K562 (cell line): ENCODE measurements around the gene PTGER2. TPM values are rescaled to one million over a fixed set of nuclear protein-coding genes. Genes with fewer than 3 reads are reported as not detected.

Experiments used
- CREM ChIP-seq: IDR thresholded peaks from 2 replicates; pipeline ENCODE4 v1.6.1; 2014; ENCODE audit warnings: antibody characterized with exemption, low read depth
- ZNF57 ChIP-seq: fragments of 450-650 bp; formaldehyde crosslinking; IDR thresholded peaks from 2 replicates; pipeline ENCODE4 v1.4.0; 2020; ENCODE audit warnings: mild to moderate bottlenecking, moderate library complexity
- polyA plus RNA-seq, 8 experiments: library from polyadenylated mRNA; depleted of rRNA in 4 of 8; stranded (reverse) in 5 of 8; unstranded in 3 of 8; fragments of >200 nt; fragmentation: Nextera tagmentation in 2 of 8; fragmentation: Illumina TruSeq in 1 of 8; extraction: Ambion mirVana in 2 of 8; extraction: Trizol in 1 of 8; gene quantifications; 2 replicates each; pipeline versions ENCODE4 v1.2.1 to v1.2.3, GENCODE V29; 2011 to 2014; ENCODE audit warnings: inconsistent platforms in 1 of 8, missing spikeins in 1 of 8
- total RNA-seq, 7 experiments: library from RNA; depleted of rRNA in 6 of 7; stranded (reverse); fragments of >200 nt in 6 of 7; fragmentation: Illumina TruSeq in 2 of 7; extraction: Trizol in 2 of 7; gene quantifications; 2 replicates each; pipeline versions ENCODE4 v1.2.1 to v1.2.3, GENCODE V29; 2011 to 2021; ENCODE audit warnings: low replicate concordance in 1 of 7
- TF ChIP-seq, protein P1 (sequence below), 3 experiments: fragments of 200-800 bp in 1 of 3; fragments of 250-450 bp in 1 of 3; fragments of 450-650 bp in 1 of 3; sonication (Bioruptor Pico) in 1 of 3; sonication (Bioruptor generic) in 1 of 3; formaldehyde crosslinking in 1 of 3; IDR thresholded peaks; 2 replicates each; pipeline versions ENCODE4 v1.6.1 to v1.8.0; 2016 to 2022; ENCODE audit warnings: mild to moderate bottlenecking in 2 of 3, missing genetic modification characterization in 2 of 3, missing compliant biosample characterization in 1 of 3, moderate library complexity in 1 of 3
- TF ChIP-seq, protein P2 (sequence below): sonication (generic); formaldehyde crosslinking; IDR thresholded peaks from 2 replicates; pipeline ENCODE4 v1.8.1; 2023; ENCODE audit warnings: mild to moderate bottlenecking, missing genetic modification reagents

PTGER2 gene
- total and polyA plus RNA-seq, 9 of the 15 experiments (the other 6 are each of a cell fraction or from before 2014, with no cell fraction given) = not detected

DNA sequence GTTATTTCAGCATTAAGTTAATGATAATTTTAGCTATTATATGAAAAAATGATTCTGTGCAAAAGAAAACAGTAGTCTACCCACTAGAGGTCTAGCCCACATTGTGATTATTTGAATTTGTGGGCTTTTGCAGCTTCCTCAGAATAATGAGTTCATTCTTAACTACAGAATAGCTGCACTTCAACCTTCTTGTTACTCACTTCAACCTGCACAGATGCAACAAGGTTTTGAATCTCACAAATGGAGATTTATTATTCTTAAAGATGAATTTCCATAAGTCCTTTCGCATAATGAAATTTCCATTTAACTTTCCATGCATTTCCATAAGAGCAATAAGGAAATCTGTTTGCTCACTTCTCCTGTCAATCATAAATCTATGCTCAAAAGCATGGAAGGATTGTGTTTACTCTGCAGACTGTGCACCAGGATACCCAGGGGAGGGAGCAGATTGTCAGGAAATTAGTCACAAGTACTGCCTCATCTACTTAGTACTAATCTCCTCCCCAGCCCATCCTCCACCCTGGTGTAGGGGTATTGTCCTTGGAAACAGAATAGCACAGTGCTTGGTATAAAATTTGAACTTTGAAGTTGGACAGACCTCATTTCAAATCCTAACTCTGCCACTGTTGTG lies 24.1 kb downstream of the PTGER2 start (continued):
- TF ChIP-seq, protein P1, sequence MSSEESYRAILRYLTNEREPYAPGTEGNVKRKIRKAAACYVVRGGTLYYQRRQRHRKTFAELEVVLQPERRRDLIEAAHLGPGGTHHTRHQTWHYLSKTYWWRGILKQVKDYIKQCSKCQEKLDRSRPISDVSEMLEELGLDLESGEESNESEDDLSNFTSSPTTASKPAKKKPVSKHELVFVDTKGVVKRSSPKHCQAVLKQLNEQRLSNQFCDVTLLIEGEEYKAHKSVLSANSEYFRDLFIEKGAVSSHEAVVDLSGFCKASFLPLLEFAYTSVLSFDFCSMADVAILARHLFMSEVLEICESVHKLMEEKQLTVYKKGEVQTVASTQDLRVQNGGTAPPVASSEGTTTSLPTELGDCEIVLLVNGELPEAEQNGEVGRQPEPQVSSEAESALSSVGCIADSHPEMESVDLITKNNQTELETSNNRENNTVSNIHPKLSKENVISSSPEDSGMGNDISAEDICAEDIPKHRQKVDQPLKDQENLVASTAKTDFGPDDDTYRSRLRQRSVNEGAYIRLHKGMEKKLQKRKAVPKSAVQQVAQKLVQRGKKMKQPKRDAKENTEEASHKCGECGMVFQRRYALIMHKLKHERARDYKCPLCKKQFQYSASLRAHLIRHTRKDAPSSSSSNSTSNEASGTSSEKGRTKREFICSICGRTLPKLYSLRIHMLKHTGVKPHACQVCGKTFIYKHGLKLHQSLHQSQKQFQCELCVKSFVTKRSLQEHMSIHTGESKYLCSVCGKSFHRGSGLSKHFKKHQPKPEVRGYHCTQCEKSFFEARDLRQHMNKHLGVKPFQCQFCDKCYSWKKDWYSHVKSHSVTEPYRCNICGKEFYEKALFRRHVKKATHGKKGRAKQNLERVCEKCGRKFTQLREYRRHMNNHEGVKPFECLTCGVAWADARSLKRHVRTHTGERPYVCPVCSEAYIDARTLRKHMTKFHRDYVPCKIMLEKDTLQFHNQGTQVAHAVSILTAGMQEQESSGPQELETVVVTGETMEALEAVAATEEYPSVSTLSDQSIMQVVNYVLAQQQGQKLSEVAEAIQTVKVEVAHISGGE (CRISPR knock-in tag; IDR thresholded peaks at IDR 0.05) = no peak
- TF ChIP-seq, protein P2, sequence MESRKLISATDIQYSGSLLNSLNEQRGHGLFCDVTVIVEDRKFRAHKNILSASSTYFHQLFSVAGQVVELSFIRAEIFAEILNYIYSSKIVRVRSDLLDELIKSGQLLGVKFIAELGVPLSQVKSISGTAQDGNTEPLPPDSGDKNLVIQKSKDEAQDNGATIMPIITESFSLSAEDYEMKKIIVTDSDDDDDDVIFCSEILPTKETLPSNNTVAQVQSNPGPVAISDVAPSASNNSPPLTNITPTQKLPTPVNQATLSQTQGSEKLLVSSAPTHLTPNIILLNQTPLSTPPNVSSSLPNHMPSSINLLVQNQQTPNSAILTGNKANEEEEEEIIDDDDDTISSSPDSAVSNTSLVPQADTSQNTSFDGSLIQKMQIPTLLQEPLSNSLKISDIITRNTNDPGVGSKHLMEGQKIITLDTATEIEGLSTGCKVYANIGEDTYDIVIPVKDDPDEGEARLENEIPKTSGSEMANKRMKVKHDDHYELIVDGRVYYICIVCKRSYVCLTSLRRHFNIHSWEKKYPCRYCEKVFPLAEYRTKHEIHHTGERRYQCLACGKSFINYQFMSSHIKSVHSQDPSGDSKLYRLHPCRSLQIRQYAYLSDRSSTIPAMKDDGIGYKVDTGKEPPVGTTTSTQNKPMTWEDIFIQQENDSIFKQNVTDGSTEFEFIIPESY = no peak
- TF ChIP-seq CREM = no peak
- TF ChIP-seq ZNF57 (CRISPR knock-in tag) = no peak
